HG03460 (cell line): Measurements from ENCODE around the gene STARD3.
A peak's percentile ranks its signal among the peaks of the same experiment; 100 is the strongest.
"Not testable (repeated sequence)": the region's sequence is repeated elsewhere in the genome, so short reads cannot be mapped to it uniquely, and the experiment has no call there.

ENCODE experiments used
- ATAC-seq: cut with Tn5 transposase; IDR thresholded peaks from one replicate; pipeline ENCODE4 v1.9.1; 2021; ENCODE audit not compliant: unreplicated experiment

The STARD3 gene

DNA sequence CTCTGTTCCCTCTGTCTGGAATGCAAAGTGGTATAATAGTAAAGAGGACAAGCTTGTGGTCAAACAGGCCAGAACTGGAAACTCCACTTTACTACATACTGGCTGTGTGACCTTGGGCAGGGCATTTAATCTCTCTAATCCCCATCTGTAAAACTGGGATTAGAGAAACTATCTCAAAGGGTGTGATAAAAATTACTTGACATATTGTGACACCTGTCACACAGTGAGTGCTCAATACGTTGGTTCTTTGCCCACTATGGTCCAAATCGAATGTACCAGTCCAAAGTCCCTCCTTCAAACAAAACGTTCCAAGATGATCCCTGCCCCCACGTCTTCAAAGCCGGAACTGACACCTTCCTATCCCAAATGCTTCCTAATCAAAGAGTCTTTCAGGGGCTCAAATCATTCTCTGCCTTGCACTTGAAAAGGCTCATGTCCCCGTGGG lies 50.2 kb downstream of the STARD3 start:
- no peak for ATAC-seq

DNA sequence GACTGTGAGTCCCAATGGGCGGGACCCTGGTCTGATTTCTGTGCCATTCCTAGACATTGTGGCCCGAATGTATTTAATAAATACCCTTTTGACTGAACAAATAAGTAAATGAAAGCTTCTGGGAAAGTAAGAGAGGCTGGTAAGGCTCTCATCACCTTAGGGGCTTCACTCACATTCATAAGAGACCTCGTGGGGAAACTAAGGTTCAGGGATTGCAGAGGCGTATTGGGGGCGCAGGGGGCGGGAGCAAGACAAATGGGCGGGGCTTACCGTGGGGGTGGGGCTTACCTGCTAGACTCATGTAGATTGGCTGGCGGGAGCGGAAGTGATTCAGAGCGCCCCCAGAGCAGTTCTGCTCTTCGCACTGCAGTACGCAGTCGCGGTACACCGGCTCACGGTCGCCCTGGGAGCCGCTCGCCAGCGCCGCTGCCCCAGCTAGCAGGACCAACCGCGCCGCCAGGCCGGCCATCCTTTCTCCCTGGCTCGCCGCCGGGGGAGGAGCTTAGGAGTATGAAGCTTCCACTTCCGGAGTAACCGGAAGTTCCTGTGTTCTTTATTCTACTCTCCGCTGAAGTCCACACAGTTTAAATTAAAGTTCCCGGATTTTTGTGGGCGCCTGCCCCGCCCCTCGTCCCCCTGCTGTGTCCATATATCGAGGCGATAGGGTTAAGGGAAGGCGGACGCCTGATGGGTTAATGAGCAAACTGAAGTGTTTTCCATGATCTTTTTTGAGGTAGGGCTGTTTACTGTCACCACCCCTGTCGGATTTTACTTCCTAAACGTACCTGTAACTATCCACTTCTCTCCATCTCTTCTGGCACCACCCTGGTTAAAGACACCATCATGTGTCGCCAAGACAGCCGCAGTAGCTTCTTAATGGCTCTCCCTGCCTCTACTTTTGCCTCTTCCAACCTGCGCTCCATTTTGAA lies 50.9 kb downstream of the STARD3 start, which contains the start of gene PGAP3:
Gene PGAP3 (minus strand): TSS at position 512 of the 929 bp plus-strand sequence. CDS start 43 bp downstream, at position 469.
- ATAC-seq = peak; percentile 81

DNA sequence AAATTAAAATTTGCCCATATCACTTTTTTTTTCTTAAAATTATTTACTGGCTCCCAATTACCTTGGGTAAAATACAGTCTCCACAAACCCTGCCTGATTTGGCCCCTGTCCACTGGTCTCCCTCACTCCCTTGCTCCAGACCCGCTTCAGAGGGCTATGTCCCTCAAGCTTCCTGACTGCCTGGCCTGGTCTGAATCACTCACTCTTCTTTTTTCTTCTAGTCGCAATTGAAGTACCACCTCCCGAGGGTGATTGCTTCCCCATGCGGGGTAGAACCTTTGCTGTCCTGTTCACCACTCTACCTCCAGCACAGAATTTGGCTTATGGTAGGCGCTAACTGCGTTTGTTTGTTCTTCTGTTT lies 51.5 kb downstream of the STARD3 start:
- no peak for ATAC-seq

DNA sequence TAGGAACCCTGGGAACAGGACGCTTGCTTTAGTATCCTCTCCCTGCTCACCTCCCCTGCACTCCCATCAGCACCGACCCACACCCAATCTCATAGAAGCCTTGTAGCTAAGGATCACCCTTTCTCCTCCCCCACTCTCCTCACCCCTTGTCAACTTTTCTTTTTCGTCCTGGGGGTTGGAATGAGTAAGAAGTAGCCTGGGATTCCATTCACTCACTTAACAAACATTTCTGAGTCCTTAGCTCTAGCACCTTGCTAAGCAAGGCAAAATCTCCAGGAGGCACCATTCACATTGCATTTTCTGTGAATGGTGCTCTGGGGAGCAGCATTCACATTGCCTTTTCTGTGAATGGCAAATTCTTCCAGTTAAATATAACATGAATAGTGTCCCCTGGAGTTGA lies 52.0 kb downstream of the STARD3 start:
- ATAC-seq = no peak

DNA sequence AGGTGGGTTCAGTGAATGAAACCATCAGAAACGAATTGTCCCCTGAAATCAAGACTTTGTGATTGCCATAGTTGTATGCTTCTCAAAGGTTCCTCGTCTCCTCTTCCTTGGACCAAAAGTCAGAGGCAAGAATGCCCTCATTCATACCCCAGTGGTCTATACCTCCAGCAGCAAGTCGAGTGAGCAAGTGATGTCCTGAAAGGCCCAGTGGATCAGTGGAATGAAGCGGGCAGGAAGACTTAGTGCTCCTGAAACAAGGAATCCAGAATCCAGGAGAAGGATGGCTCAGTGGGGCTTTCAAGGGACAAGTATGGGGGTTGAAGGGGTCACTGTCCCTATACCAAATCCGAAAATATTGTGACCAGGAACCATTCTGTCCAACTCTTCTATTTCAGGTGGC lies 57.6 kb downstream of the STARD3 start:
- ATAC-seq = no peak

DNA sequence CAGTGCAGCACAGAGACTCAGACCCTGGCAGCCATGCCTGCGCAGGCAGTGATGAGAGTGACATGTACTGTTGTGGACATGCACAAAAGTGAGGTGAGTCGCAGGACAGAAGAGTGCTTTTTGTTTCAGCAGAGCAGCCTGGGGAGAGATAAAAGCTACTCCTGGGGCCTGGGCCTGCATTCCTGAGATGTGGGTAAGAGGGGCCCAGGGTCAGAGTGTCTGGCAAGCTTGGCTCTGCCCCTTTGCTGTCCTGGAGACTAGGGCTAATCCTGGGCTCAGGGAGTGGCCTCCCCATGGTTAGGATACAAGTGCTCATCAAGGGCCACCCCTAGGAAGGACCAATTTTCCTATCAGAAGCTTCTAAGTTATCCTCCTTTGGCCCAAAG lies 58.1 kb downstream of the STARD3 start:
- ATAC-seq = no peak

DNA sequence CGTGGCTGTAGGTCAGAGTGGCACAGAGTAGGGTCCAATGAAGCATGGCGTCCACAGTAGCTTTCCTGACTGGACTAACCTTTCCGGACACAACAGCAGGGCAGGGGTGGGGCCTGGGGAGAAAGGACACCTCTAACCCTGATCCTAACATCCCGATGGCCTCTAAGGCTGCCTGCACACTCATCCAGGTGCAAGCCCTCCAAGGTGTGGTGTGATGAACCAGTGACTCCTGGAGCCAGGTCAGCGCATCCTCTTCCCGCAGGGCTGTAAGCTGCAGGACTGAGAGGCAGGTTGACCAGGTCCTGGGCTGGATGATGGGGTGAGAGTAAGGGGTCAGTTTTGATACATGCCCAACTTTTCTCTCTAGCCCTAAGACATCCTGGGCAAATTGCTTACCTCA lies 59.8 kb downstream of the STARD3 start:
- no peak for ATAC-seq

DNA sequence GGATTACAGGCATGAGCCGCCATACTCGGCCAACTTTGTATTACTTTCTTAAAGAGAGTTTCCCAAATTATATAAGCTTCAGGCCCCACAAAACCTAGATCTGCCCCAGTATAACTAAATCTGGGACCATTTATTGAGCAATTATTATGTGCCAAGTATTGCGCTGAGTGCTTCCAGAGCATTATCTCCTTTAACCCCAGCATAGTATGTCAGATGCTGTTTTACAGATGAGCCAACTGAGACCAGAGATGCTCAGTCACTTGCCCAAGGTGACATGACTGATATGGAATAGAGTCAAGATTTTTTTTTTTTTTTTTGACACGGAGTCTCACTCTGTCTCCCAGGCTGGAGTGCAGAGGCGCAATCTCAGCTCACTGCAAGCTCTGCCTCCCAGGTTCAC lies 61.0 kb downstream of the STARD3 start:
- no peak for ATAC-seq

DNA sequence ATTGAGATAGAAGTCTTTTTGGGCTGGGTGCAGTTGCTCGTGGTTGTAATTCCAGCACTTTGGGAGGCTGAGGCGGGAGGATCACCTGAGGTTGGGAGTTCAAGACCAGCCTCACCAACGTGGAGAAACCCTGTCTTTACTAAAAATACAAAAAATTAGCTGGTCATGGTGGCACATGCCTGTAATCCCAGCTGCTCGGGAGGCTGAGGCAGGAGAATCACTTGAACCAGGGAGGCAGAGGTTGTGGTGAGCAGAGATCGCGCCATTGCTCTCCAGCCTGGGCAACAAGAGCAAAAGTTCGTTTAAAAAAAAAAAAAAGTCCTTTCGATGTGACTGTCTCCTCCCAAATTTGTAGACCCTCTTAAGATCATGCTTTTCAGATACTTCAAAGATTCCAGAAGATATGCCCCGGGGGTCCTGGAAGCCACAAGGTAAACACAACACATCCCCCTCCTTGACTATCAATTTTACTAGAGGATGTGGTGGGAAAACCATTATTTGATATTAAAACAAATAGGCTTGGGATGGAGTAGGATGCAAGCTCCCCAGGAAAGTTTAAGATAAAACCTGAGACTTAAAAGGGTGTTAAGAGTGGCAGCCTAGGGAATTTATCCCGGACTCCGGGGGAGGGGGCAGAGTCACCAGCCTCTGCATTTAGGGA lies 62.3 kb downstream of the STARD3 start:
- not testable (repeated sequence) for ATAC-seq

DNA sequence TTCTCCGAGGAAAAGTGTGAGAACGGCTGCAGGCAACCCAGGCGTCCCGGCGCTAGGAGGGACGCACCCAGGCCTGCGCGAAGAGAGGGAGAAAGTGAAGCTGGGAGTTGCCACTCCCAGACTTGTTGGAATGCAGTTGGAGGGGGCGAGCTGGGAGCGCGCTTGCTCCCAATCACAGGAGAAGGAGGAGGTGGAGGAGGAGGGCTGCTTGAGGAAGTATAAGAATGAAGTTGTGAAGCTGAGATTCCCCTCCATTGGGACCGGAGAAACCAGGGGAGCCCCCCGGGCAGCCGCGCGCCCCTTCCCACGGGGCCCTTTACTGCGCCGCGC lies 62.8 kb downstream of the STARD3 start, which contains the start of gene ERBB2:
Gene ERBB2 (plus strand): TSS at position 247 of the 330 bp plus-strand sequence. CDS start 175 bp downstream, outside the sequence.
- ATAC-seq = no peak

DNA sequence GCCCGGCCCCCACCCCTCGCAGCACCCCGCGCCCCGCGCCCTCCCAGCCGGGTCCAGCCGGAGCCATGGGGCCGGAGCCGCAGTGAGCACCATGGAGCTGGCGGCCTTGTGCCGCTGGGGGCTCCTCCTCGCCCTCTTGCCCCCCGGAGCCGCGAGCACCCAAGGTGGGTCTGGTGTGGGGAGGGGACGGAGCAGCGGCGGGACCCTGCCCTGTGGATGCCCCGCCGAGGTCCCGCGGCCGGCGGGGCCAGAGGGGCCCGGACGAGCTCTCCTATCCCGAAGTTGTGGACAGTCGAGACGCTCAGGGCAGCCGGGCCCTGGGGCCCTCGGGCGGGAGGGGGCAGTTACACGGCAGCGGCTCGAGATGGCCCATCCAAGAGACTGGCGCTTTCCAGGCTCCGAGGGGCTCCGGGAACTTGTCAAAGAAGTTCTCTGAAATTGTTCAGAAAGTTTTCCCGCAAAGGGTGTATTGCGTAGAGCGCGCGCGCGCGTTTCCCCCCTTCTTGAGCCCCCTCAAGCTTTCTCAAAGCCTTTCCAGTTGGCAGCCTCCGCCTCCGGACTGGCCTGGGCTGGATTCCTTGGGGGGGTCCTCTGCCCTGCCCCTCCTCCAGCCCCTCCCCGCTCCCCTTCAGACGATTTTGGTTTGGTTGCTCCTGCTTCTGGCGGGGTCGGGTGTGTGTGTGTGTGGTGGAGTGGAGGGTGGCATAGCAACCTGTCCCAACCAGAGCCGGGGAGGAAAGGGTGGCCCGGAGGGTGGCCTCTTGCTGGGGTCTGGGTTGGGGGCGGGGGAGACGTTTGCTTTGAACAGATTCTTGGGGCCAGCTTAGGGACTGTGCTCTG lies 63.4 kb downstream of the STARD3 start:
- ATAC-seq = no peak

DNA sequence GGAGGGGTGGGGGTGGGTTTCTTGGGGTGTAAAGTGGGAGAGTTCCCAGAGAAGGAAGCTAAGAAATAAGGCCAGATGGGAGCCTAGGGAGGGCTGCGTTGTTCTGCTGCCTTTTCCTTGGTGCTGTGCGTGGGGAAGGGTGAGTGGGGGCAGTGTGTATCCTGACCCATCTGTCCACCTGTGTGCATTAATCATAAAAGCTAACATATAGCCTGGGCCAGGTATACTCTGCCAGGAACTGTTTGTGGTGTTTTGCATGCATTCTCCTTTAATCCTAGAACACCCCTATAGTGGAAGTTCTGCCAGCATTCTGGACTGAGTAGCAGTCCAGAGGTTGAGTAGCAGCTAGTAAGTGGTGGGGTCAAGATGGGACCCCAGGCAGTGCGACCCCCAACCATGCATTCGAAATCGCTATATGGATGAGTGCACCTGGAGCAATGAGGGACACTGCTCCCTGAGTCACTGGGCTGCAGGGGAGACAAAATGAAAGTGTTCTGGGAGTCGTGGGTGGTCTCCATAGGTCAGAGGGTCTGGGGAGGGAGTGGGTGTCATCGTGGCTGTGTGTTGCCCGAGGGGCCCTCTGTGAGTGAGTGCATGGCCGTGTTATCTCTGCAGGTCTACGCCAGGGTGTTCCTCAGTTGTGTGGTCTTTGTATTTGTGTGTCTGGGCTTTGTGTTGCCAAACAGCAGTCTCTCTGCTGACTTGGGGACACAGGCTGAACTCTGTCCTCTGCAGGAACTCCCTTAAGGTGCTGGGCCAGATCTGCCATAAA lies 64.3 kb downstream of the STARD3 start:
- ATAC-seq = no peak

DNA sequence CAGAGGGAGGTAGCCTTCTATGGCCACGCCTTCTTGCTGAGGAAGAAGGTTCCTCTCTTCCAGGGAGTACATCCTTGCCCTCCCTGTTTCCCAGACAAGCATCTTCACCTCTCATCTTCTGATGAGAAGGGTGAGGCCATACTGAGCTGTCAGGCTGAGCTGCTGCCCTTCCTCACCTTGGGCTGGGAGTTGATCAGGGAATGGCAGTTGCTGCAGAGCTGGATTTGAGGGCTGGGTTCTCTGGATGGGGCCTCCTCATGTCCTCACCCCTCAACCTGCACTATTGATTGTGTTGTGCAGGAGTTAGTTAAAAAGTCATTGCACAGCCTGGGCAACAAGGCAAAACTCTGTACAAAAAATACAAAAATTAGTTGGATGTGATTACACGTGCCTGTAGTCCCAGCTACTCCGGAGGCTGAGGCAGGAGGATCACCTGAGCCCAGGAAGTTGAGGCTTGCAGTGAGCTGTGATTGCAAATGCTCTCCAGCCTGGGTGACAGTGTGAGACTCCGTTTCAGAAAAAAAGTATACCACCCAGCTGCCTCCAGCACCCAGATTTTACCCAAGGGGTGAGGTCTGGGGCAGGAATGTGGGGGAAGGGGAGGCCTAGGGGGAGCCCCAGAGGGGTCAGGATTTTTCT lies 65.0 kb downstream of the STARD3 start:
- no peak for ATAC-seq

DNA sequence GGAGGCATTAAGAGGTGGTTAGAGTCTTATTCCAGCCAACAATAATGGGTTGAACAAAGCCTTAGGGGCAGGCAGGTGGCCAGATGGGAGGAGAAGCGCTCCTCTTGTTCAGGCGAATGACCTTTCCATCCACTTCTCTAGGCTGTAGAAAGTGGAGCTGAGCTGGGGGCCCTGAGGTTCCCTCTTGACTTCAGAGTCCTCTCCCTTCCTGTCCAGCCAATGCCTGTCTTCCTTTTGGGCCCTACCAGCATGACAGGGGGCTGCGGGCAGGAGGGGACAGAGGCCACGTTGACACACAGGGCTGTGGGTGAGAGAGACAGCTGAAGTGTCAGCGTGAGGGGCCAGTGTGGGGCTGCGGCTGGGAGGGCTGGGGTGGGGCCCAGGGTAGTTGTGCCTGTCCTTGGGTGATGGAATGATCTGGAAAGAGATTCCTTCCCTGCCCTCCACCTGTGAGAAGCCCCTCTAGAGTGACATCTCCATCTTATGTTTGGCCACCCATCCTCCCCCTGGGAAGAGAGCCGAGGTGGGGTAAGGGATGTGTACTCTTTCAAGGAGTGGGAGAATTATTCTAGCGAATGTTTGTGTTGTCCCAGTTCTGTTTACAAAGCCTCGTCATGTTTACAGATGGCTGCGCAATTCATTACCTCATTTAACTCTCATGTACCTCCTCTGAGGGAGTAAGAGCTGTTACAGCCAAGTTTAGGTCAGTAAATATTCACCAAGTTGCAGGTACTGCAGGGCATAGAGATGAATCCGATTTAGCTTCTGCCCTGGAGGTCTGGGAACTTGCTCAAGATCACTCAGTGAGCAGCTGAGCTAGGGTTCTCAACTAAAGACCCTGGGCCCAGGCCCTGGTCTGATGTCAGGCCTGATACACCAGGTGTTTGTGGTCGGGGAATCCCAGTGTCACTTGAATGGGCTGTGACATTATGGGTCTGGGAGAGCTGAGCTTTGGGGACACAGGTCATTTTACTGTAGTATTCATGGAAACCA lies 66.3 kb downstream of the STARD3 start:
- ATAC-seq = no peak

DNA sequence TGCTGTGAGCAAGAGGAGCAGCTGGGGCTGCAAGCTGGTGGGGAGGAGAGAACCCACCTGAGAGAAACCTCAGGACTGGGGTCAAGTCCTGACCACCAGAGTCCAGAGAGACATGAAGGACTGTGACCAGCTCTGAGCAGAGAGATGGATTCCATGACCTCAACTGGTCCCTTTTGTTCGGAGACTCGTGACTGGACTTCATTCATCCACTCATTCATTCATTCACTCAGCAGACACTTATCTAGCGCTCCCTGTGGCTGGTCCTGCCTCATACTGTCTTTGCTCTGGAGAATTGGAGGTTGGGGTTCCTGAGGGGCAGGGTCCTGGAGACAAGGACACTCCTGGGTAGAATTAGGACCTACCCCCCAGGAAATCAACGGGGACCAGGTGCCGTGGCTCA lies 67.0 kb downstream of the STARD3 start:
- no peak for ATAC-seq

DNA sequence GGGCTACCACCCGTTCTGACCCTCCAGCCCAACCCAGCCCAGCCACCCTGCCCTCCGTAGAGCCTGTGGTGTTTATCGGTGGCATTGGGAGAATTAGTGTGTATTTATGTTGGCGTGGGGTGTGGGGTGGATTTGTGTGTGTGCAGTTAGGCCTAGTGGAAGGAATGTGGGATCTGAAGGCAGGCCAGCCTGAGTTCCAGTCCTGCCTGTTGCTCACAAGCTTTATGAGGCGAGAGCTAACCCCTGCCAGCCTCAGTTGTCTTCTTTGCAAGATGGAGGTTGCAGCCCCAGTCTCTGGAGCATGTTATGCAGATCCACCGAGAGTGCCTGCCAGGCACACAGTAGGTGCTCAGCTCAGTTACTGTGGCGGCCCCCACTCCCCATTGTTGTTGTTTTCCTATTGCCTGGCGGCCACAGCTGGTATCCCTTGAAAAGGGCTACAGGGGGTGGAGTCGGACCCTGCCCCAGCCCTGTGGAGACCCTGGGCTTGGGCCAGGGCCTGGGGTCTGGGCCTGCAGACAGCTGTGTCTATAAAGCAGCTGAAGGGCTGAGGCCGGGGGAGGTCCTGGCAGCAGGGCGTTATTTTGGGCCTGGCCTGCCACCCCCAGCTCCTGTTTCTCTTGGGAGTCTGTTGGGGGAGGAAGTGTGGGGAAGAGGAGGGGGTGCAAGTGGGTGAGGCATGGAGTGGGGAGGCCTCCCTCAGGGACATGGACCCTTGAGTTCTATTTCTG lies 68.0 kb downstream of the STARD3 start:
- no peak for ATAC-seq

DNA sequence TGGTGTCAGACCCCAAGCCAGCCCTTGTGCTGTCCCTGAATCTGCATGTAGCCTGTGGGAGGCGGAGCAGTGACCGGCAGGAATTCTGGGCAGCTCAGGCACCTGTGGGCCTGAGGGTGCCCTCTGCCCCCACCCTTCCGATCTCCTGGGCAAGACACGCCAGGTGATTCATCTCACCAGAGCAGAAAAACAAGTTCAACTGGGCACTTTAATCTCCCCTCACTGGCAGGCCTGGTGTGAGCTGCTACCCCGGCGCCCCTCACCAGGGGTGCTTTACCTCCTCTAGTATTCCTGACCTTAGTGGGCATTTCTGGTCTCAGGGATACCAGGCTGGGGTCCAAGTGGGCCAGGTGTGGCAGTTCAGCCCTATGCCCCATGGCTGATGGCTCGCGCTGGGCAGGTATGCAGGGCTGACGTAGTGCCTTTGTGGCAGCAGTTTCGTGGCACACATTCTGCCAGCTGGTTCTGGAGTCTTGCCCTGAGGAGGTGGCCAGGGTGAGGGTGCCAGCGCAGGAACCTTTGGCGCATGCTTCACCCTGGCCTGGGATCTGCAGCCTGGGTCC lies 68.9 kb downstream of the STARD3 start:
- no peak for ATAC-seq

DNA sequence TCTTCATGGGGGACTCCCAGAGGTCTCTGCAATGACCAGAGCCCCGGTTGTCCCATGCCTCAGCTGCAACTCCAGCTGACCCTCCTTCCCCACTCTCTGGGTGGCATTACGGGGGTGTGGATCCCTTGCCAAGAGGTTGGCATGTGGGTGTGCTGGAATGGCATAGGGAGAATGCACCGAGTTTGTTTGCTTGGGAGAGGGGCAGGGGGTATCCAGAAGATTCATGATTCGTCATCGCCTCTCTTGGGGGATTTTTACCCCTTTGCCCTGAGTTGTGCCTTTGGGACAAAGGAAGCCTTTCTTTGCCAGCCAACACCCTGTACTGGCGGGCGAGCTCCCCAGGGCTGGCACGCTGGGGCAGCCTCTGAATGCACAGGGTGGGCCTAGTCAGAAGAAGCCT lies 69.4 kb downstream of the STARD3 start:
- ATAC-seq = no peak
